ENCODE data around the gene OR8D1.

The OR8D1 gene

GRCh38 chr11:124313849-124314248 lies at the start of gene OR8D1:
Gene OR8D1, minus strand, starts transcription at chr11:124313949. Its CDS starts 3,183 bp downstream, at chr11:124310766.
- no peak for FAIRE-seq

DNA sequence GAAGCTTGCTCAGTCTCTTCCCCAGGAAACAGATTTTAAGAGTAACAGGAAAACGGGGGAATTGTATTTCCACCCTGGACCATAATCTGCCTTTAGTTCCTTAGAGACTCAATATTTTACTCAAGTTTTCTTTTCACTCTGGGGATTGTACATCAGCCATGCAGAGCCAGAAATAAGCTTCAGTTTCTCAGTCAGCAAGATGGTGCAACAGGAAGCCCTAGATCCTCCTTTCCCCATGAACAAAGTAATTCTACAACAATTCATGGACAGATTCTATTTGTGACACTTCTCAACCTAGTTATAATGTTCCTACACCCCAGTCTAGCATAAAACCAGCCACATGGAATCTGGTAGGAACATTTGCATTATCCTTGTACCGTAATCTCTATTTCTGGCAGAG lies 45.8 kb upstream of the OR8D1 start:
- no peak for FAIRE-seq

- FAIRE-seq: no peak
Observed at GRCh38 chr11:124346311-124346955, 32.7 kb upstream of the OR8D1 start.

GRCh38 chr11:124344346-124344745 lies 30.6 kb upstream of the OR8D1 start:
- no peak for FAIRE-seq

GRCh38 chr11:124340142-124340447 lies 26.3 kb upstream of the OR8D1 start:
- FAIRE-seq: no peak

- no peak for FAIRE-seq
Observed at GRCh38 chr11:124339396-124340141, 25.8 kb upstream of the OR8D1 start.

DNA sequence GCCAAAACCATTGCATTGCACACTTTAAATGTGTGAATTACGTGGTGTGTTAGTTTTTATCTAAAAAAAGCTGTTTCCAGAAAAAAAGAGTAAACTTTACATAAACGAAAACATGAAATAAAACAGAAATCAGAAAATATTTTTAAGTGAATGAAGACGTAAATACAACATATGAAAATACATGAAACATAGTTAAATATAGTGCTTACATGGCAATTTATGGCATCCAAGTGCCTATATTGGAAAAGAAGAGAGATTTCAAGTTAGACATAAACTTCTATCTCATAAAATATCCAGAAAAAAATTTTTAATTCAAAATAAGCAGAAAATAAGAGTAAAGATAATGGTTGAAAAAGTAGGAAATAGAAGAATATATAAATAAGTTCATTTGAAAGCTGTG lies 18.1 kb upstream of the OR8D1 start:
- FAIRE-seq: no peak

DNA sequence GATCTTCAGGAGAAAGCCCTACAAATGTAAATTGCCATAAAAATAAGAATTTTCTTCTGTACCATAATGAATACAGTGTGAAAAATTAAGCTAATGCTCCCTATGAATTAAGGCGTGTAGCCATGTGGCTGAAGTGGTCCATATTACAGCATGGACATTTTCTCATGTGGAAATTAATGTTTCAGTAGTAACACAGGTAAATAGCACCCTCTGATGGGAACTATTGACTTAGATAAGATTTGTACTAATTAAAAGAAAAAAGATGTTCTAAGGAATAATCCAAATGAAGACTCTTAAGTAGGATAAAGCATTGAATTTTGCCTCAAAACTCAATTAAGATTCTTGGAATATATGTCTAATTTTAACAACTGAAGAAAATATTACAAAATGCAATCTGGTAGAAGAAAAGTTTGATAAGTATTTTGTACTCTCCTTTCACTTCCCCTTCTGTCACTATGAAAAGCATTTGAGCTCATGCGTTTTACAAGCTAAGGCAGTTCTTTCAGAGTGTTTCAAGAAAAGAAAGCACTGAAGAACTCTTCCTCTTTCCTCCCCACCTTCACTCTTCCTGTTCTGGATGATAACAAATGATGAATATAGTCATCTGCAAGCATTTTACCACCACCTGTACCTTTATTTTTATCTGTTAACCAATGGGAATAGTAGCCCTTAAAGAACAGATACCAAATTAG lies 16.2 kb upstream of the OR8D1 start:
- no peak for FAIRE-seq

DNA sequence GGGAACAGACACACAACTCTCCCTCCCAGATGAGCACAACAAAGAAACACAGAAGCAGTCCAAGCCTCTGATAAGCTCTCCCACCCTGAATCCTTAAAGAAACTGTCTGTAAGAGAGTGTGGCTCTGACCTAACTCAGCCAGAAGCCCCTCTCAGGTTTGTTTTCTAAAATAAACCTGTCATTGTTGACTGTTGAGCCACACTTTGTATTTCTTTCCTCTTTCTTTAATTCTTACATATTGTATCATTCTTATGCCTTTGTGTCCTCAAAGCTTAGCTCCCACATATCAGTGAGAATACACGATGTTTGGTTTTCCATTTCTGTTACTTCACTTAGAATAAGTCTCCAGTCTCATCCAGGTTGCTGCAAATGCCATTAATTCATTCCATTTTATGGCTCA lies 14.0 kb upstream of the OR8D1 start:
- no peak for FAIRE-seq

GRCh38 chr11:124322356-124322755 lies 8.6 kb upstream of the OR8D1 start:
- FAIRE-seq: no peak

- no peak for FAIRE-seq
Observed at GRCh38 chr11:124320097-124320496, 6.3 kb upstream of the OR8D1 start, which contains the start of gene OR8D2. Gene OR8D2, minus strand, starts transcription at chr11:124320197. Its CDS starts 0 bp downstream, at chr11:124320197.

DNA sequence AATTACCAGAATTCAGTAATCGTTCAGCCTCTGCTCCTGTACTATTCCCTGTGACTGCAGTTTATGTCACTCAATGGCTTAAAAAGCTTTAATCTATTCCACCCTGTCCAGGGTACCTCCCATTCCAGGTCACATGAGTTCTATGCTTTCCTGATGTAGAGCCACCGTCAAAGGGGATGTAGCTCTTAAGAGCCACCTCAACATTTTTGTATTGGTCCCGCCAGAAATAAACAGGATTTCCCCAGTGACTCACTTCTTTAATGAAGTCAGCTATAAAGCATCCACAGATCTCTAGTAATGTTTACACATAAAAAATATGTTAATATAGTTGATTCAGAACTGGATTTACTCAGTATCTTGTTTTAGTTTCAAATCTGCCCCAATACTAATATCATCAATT lies 1.3 kb upstream of the OR8D1 start:
- FAIRE-seq: no peak

DNA sequence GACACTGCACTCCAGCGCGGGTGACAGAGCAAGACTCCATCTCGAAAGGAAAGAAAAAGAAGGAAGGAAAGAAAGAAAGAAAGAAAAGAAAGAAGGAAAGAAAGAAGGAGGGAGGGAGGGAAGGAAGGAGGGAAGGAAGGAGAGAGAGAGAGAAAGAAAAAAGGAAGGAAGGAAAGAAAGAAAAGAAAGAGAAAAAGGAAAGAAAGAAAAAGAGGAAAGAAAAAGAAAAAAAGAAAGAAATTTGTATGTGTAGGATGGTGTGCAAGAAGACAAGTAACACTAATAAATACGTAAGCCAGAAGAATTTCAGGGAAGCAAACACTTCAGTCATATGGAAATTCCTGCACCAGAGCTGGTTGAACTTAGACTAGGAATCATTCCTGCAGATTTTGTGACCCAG lies 618 bp downstream of the OR8D1 start:
- no peak for FAIRE-seq

DNA sequence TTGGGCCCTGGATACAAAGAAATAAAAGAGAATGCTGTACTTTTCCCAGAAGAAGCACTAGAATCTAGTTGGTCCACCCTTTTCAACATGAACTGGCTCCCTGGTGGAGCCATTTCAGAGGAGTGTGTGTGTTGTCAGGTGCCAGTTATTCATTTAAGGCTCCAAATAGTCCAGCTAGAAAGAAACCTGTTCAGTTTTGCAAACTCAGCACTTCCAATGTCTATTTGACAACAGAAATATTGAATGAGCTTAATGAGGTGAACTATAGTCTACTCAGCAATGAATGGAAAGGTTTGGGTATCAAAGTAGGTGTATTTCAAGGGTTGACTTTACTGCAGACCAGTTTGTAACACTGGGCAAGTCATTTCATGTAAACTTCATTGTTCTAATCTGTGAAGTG lies 2.1 kb downstream of the OR8D1 start:
- FAIRE-seq: no peak

DNA sequence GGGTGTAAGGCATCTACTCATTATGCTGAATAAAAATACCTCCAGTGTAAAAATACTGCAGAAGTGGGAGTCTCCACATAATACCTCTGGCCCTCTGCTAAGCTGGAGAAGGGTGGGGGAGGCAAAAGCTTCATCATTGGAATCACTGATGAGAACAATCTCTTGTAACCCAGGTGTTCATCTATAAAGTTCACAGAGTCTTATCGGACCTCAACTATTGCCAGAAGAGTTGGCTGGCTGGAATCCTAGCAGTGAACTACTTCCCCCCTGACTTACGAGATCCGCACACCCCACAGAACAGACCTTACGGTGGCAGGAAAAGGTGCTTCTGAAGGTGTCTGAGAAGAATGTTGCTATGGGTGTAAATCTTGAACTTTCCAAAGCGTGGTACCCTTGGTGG lies 2.5 kb downstream of the OR8D1 start:
- no peak for FAIRE-seq

GRCh38 chr11:124310721-124311120 lies 3.0 kb downstream of the OR8D1 start:
- no peak for FAIRE-seq

DNA sequence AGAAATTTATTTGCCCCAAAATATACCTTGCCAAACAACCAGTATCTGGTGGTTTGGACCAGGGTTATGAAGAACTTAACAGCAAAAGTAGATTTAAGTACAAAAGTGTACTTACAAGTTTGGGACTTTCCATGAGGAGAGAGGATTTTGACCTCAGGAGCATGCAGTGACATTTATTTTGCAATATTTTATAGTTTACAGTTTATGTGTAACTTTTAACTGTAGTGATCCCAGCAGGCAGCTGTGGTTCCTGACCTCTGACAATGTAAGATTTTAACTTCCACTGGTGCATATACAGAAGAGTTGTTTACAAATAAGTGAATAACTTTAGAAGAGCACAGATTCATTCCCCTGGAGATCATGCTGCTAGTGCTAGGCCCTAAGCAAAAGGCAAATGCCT lies 6.7 kb downstream of the OR8D1 start:
- no peak for FAIRE-seq

- FAIRE-seq: no peak
Observed at GRCh38 chr11:124302347-124303125, 11.2 kb downstream of the OR8D1 start.

DNA sequence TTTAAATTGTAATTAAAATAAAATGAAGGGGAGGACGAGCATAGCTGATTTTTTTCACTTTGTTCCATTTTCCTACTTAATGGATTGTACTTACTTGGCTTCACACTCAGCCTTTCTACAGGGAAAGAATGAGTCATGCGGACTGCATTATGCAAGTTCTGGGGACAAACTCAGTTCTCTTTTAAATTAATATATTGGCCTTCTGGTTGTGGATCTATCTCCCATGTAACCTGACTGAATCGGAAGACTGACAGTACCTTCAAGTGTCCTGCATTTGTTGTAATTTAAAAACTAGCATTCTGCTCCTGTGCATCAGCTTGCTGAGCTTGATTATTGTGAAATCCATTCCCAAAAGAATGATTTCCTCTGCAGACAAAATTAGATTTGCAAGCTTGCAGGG lies 12.2 kb downstream of the OR8D1 start:
- FAIRE-seq: no peak

GRCh38 chr11:124297921-124298320 lies 15.8 kb downstream of the OR8D1 start:
- no peak for FAIRE-seq

- no peak for FAIRE-seq
Observed at GRCh38 chr11:124296016-124296415, 17.7 kb downstream of the OR8D1 start.

- no peak for FAIRE-seq
Observed at GRCh38 chr11:124294687-124295086, 19.1 kb downstream of the OR8D1 start.

DNA sequence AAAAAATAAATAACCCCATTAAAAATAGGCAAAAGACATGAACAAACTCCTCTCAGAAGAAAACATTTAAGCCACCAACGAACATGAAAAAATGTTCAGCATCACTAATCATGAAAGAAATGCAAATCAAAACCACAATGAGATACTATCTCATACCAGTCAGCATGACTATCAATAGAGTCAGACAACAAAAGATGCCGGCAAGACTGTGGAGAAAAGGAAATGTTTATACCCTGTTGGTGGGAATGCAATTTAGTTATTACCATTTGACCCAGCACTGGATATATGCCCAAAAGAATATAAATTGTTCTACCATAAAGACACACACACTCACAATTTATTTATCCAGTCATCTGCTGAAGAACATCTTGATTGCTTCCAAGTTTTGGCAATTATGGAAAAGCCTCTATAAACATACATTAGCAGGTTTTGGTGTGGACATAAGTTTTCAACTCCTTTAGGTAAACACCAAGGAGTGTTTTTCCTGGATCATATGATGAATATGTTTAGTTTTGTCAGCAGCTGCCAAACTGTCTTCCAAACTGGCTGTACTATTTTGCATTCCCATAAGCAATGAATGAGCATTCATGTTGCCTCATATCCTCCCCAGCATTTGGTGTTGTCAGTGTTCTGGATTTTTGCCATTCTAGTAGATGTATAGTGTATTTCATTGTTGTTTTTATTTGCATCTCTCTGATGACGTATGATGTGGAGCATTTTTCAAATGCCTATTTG lies 28.0 kb downstream of the OR8D1 start:
- no peak for FAIRE-seq

Data from A204.1 (cell line).